ENCODE results near the gene TAF11L4.
A peak's percentile ranks its signal among the peaks of the same experiment; 100 is the strongest.
"Not testable (repeated sequence)": the region's sequence is repeated elsewhere in the genome, so short reads cannot be mapped to it uniquely, and the experiment has no call there.

The TAF11L4 gene

GRCh38 chr5:17521501-17521900 is at the start of gene TAF11L4:
TAF11L4 (plus strand) TSS chr5:17521801.
- not testable (repeated sequence) for DNase-seq

- not testable (repeated sequence) for DNase-seq
These were observed 46.5 kb upstream of the TAF11L4 start for GRCh38 chr5:17475064-17475463.

- DNase-seq, result no peak
These were observed 44.6 kb upstream of the TAF11L4 start for GRCh38 chr5:17477043-17477442.

GRCh38 chr5:17477573-17478265 is 43.9 kb upstream of the TAF11L4 start:
- no peak for DNase-seq

- DNase-seq, result no peak
These were observed 40.2 kb upstream of the TAF11L4 start for GRCh38 chr5:17481378-17481777.

GRCh38 chr5:17482790-17483189 is 38.8 kb upstream of the TAF11L4 start:
- DNase-seq, result no peak

- DNase-seq, result not testable (repeated sequence)
These were observed 35.0 kb upstream of the TAF11L4 start for GRCh38 chr5:17486464-17487173.

- no peak for DNase-seq
These were observed 34.5 kb upstream of the TAF11L4 start for GRCh38 chr5:17487174-17487512.

- not testable (repeated sequence) for DNase-seq
These were observed 30.3 kb upstream of the TAF11L4 start for GRCh38 chr5:17491257-17491656.

- DNase-seq, result no peak
These were observed 28.8 kb upstream of the TAF11L4 start for GRCh38 chr5:17492770-17493169.

- DNase-seq, result no peak
These were observed 24.2 kb upstream of the TAF11L4 start for GRCh38 chr5:17497446-17497845.

GRCh38 chr5:17497931-17498330 is 23.7 kb upstream of the TAF11L4 start, which contains the start of gene TAF11L2:
TAF11L2 (plus strand) TSS chr5:17498231.
- not testable (repeated sequence) for DNase-seq

- DNase-seq, result no peak
These were observed 9.8 kb upstream of the TAF11L4 start for GRCh38 chr5:17511775-17512325.

- DNase-seq, result peak; percentile 1
These were observed 4.1 kb upstream of the TAF11L4 start for GRCh38 chr5:17517526-17517925.

- not testable (repeated sequence) for DNase-seq
These were observed 3.5 kb upstream of the TAF11L4 start, which contains the start of gene TAF11L3 for GRCh38 chr5:17518067-17518466. TAF11L3 (plus strand) TSS chr5:17518367.

- not testable (repeated sequence) for DNase-seq
These were observed 2.1 kb upstream of the TAF11L4 start for GRCh38 chr5:17519508-17519907.

- DNase-seq, result not testable (repeated sequence)
These were observed 3.3 kb downstream of the TAF11L4 start, which contains the start of gene TAF11L5 for GRCh38 chr5:17524935-17525334. TAF11L5 (plus strand) TSS chr5:17525235.

- DNase-seq, result not testable (repeated sequence)
These were observed 4.9 kb downstream of the TAF11L4 start for GRCh38 chr5:17526504-17526903.

GRCh38 chr5:17528369-17528768 is 6.8 kb downstream of the TAF11L4 start, which contains the start of gene TAF11L6:
TAF11L6 (plus strand) TSS chr5:17528669.
- not testable (repeated sequence) for DNase-seq

Data from activated effector memory CD4-positive, alpha-beta T cell treated with Interleukin-2 at 50 U/mL for 16 hours (primary cell).